K562 (cell line): ENCODE data around the gene SERTAD1. TPM values are rescaled to one million over a fixed set of nuclear protein-coding genes. Genes with fewer than 3 reads are reported as not detected.
A peak's percentile ranks its signal among the peaks of the same experiment; 100 is the strongest.

Experiments
- CEBPG ChIP-seq, 3 experiments: fragments of 200-800 bp in 1 of 3; sonication (Bioruptor generic) in 1 of 3; sonication (generic) in 1 of 3; formaldehyde crosslinking in 1 of 3; IDR thresholded peaks in 2 of 3; conservative IDR thresholded peaks in 1 of 3; 2 replicates each; pipeline versions ENCODE4 v1.6.1 to v1.8.0; 2016 to 2022; ENCODE audit warnings: missing compliant biosample characterization in 2 of 3, missing genetic modification characterization in 2 of 3, mild to moderate bottlenecking in 1 of 3, missing genetic modification reagents in 1 of 3
- E2F8 ChIP-seq: fragments of 450-650 bp; IDR thresholded peaks from 2 replicates; pipeline ENCODE4 v1.7.1; 2018; ENCODE audit warnings: mild to moderate bottlenecking, low read depth; ENCODE audit not compliant: partially characterized antibody
- GATAD2B ChIP-seq: fragments of 450-650 bp; IDR thresholded peaks from 2 replicates; pipeline ENCODE4 v1.6.1; 2017; ENCODE audit warnings: mild to moderate bottlenecking, borderline replicate concordance
- RB1 ChIP-seq: fragments of 450-650 bp; IDR thresholded peaks from 2 replicates; pipeline ENCODE4 v1.6.1; 2017; ENCODE audit warnings: low read depth, mild to moderate bottlenecking
- RREB1 ChIP-seq: fragments of 250-450 bp; sonication (Bioruptor Pico); IDR thresholded peaks from 2 replicates; pipeline ENCODE4 v1.4.0; 2020
- SMARCA5 ChIP-seq: fragments of 450-650 bp; IDR thresholded peaks from 2 replicates; pipeline ENCODE4 v1.6.1; 2016
- TFE3 ChIP-seq: fragments of 450-650 bp; formaldehyde crosslinking; IDR thresholded peaks from 2 replicates; pipeline ENCODE4 v1.4.0; 2020; ENCODE audit warnings: mild to moderate bottlenecking, mixed read lengths
- XRCC3 ChIP-seq: fragments of 450-650 bp; IDR thresholded peaks from 2 replicates; pipeline ENCODE4 v1.6.1; 2017; ENCODE audit warnings: mild to moderate bottlenecking, moderate library complexity
- ZC3H11A ChIP-seq: IDR thresholded peaks from 2 replicates; pipeline ENCODE4 v1.6.1; 2012; ENCODE audit warnings: low read depth, low read length, improper control_type of control experiment
- ZNF592 ChIP-seq: fragments of 450-650 bp; IDR thresholded peaks from 2 replicates; pipeline ENCODE4 v1.6.1; 2017; ENCODE audit warnings: antibody characterized with exemption, mild to moderate bottlenecking
- polyA plus RNA-seq, 8 experiments: library from polyadenylated mRNA; depleted of rRNA in 4 of 8; stranded (reverse) in 5 of 8; unstranded in 3 of 8; fragments of >200 nt; fragmentation: Nextera tagmentation in 2 of 8; fragmentation: Illumina TruSeq in 1 of 8; extraction: Ambion mirVana in 2 of 8; extraction: Trizol in 1 of 8; gene quantifications; 2 replicates each; pipeline versions ENCODE4 v1.2.1 to v1.2.3, GENCODE V29; 2011 to 2014; ENCODE audit warnings: inconsistent platforms in 1 of 8, missing spikeins in 1 of 8
- total RNA-seq, 7 experiments: library from RNA; depleted of rRNA in 6 of 7; stranded (reverse); fragments of >200 nt in 6 of 7; fragmentation: Illumina TruSeq in 2 of 7; extraction: Trizol in 2 of 7; gene quantifications; 2 replicates each; pipeline versions ENCODE4 v1.2.1 to v1.2.3, GENCODE V29; 2011 to 2021; ENCODE audit warnings: low replicate concordance in 1 of 7
- TF ChIP-seq, protein P1 (sequence below): fragments of 450-650 bp; formaldehyde crosslinking; IDR thresholded peaks from 2 replicates; pipeline ENCODE4 v1.4.0; 2022; ENCODE audit warnings: missing genetic modification characterization

Gene SERTAD1
- total and polyA plus RNA-seq, 9 of the 15 experiments (the other 6 are each of a cell fraction or from before 2014, with no cell fraction given), result 0.15 to 8.7 (median 4.9) TPM

DNA sequence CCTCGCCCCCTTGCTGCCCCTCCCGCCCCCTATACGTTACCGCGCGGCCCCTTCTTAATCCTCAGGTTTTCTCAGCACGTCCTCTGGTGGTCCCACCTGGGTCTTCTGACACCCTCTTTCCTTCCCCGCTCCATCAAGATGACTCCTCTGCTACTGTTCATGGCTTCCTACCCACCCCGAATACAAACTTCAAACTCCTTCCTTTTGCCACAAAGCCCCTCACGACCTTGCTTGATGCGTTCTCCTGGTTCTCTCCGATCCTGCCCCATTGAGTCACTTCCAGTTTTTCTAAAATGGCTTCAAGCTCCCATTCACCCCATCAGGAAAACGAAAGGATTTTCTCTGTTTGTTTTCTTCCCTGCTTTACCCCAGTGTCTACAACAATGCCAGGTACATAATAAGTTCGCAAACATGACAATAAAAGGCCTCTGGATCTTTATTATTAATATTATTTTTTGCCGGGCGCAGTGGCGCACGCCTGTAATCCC is 19.1 kb upstream of the SERTAD1 start (continued):
- TF ChIP-seq TFE3 (CRISPR knock-in tag) (no peak), RREB1 (CRISPR knock-in tag) (no peak), E2F8 (no peak), ZNF592 (0 out of 2 replicates have a peak, but pooled peaks have one; percentile 37), GATAD2B (no peak), ZC3H11A (no peak), SMARCA5 (no peak; the same call in 1 of the 2 replicates), CEBPG (CRISPR knock-in tag; IDR thresholded peaks at IDR 0.05) (no peak), CEBPG (tag; conservative IDR thresholded peaks at IDR 0.05 in 1 of 2, IDR thresholded peaks at IDR 0.05 in 1 of 2) (no peak), RB1 (no peak), XRCC3 (no peak)
- TF ChIP-seq, protein P1, sequence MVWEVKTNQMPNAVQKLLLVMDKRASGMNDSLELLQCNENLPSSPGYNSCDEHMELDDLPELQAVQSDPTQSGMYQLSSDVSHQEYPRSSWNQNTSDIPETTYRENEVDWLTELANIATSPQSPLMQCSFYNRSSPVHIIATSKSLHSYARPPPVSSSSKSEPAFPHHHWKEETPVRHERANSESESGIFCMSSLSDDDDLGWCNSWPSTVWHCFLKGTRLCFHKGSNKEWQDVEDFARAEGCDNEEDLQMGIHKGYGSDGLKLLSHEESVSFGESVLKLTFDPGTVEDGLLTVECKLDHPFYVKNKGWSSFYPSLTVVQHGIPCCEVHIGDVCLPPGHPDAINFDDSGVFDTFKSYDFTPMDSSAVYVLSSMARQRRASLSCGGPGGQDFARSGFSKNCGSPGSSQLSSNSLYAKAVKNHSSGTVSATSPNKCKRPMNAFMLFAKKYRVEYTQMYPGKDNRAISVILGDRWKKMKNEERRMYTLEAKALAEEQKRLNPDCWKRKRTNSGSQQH, result peak; percentile 76; the same call in 1 of the 2 replicates
